GM12801 (cell line): Measurements from ENCODE around the gene EIF5AL1.
"Not testable (repeated sequence)": the region's sequence is repeated elsewhere in the genome, so short reads cannot be mapped to it uniquely, and the experiment has no call there.

Experiments used
- CTCF ChIP-seq: IDR thresholded peaks from one replicate; pipeline ENCODE4 v1.5.1; 2011; ENCODE audit warnings: control low read depth; ENCODE audit not compliant: insufficient read length; ENCODE audit errors: extremely low read depth

Gene EIF5AL1

DNA sequence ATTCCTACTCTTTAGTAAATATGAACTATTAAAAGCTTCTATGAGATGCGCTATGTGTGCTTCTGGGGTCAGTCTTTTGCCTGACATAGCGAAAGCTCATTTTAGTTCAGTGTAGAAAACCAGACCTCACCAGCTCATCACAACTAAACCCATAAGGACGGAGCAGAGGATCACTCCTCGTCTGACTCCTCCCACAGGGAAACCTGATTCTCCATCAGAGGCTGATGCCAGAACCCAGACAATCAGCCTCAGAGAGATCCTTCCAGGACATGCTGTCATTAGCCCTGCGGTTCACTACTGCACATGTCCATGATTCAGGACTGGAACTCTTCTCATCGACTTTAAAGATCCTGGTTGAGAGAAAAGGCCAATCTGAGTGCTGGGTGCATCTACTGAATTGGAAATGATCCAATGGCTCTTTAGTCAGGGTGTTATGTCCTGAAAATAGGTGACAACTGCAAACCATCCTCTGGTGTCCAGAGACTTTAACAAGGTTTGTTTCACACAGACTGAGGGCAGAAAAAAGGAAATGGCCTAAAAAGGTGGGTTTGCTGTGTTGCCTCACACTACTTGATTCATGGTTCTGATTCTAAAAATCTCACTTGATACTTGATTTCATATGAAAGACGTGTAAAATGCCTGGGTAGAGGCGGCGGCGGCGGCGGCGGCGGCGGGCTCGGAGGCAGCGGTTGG, at the start of gene EIF5AL1:
EIF5AL1 (plus strand) TSS at position 643 of the 693 bp plus-strand sequence. CDS start 117 bp downstream, outside the sequence.
- not testable (repeated sequence) for TF ChIP-seq CTCF

- no peak for TF ChIP-seq CTCF
These were observed 48.5 kb upstream of the EIF5AL1 start for GRCh38 chr10:79463578-79464496.

- no peak for TF ChIP-seq CTCF
These were observed 47.0 kb upstream of the EIF5AL1 start for GRCh38 chr10:79465341-79465740.

- TF ChIP-seq CTCF, result no peak
These were observed 44.2 kb upstream of the EIF5AL1 start for GRCh38 chr10:79468015-79468560.

DNA sequence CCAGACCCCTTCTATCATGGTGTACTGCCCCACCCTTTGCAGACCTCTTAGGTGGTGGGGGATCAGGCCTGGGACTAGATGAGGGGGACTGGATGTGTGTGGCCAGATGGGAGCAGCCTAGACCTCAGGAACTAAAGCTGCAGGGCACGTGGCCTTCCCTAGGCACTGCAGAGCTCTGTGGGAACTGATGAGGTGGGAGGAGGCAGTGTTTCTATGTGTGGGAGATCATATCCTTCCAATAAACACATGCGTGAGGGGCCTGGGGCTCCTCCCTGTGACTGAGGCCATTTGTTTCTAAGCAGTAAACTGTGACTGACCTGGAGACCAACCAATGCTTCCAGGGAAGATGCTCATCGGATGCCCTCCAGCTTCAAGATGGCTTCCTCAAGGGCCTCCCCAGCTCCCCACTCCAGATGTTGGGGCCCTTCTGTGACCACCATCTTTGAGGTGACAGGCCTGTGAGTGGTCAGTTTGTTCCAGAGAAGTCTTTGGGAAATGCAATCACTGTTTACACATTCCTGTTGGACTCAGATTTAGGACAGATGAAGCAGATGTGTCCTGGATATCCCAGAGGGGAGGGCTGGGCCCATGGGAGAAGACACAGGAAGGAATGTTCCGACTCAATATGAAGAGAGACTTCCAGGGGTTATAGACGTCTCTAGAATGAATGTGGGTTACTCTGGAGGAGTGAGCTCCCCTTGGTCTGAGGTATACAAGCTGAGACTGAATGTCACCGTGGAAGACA, 43.3 kb upstream of the EIF5AL1 start:
- TF ChIP-seq CTCF, result no peak

DNA sequence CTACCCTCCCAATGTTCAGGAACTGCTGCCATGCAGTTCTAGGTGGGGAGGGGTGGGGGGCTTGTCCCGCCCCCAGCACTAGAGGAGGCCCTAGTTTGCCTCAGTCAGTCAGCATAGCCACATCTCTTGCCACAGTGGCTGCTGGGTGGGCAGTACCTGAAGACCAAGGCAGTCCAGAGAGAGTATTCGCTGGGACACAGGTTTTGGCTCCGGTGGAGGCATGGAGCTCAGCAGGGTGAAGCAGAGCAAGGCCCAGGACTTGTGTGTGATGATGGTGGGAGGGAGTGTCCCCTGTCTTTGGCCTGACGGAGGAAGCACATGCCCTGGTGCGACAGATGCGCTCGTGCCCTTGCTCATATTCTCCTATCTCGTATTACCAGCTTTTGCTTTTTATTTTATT, 42.2 kb upstream of the EIF5AL1 start:
- TF ChIP-seq CTCF, result no peak

- no peak for TF ChIP-seq CTCF
These were observed 40.6 kb upstream of the EIF5AL1 start for GRCh38 chr10:79471776-79472175.
